ENCODE results near the gene TTF2.
"Not testable (repeated sequence)": the region's sequence is repeated elsewhere in the genome, so short reads cannot be mapped to it uniquely, and the experiment has no call there.

The TTF2 gene

GRCh38 chr1:117143172-117143571 is 83.0 kb downstream of the TTF2 start:
- Histone ChIP-seq H3K27me3 (ENCODE audit: insufficient read depth, low read length) (no peaks in the 10 kb centered on the region), H3K36me3 (ENCODE audit: insufficient read depth, low read length) (no peaks in the 10 kb centered on the region), H3K4me1 (ENCODE audit: insufficient read depth, low read length) (peaks cover 21% of the 10 kb centered on the region), H3K9me3 (ENCODE audit: low read length) (no peaks in the 10 kb centered on the region), H3K4me3 (ENCODE audit: low read length) (no peak overlapping the region), H2AFZ (ENCODE audit: low read depth, low read length) (no peak overlapping the region)

- H3K4me3 ChIP-seq (ENCODE audit: low read length): no peak overlapping the region
- H3K27me3 ChIP-seq (ENCODE audit: insufficient read depth, low read length): no peaks in the 10 kb centered on the region
- peaks cover 22% of the 10 kb centered on the region for H3K4me1 ChIP-seq (ENCODE audit: insufficient read depth, low read length)
- no peaks in the 10 kb centered on the region for H3K36me3 ChIP-seq (ENCODE audit: insufficient read depth, low read length)
- H2AFZ ChIP-seq (ENCODE audit: low read depth, low read length): no peak overlapping the region
- no peaks in the 10 kb centered on the region for H3K9me3 ChIP-seq (ENCODE audit: low read length)
These were observed 83.7 kb downstream of the TTF2 start for GRCh38 chr1:117143871-117144270.

GRCh38 chr1:117146072-117146471 is 85.9 kb downstream of the TTF2 start:
- Histone ChIP-seq H3K27me3 (ENCODE audit: insufficient read depth, low read length) (no peaks in the 10 kb centered on the region), H3K36me3 (ENCODE audit: insufficient read depth, low read length) (no peaks in the 10 kb centered on the region), H3K4me3 (ENCODE audit: low read length) (no peak overlapping the region), H3K9me3 (ENCODE audit: low read length) (no peaks in the 10 kb centered on the region), H2AFZ (ENCODE audit: low read depth, low read length) (no peak overlapping the region), H3K4me1 (ENCODE audit: insufficient read depth, low read length) (peaks cover 22% of the 10 kb centered on the region)

GRCh38 chr1:117146575-117147340 is 86.6 kb downstream of the TTF2 start:
- H3K4me1 ChIP-seq (ENCODE audit: insufficient read depth, low read length): peaks cover 22% of the 10 kb centered on the region
- no peak overlapping the region for H2AFZ ChIP-seq (ENCODE audit: low read depth, low read length)
- H3K9me3 ChIP-seq (ENCODE audit: low read length): no peaks in the 10 kb centered on the region
- H3K27me3 ChIP-seq (ENCODE audit: insufficient read depth, low read length): no peaks in the 10 kb centered on the region
- H3K36me3 ChIP-seq (ENCODE audit: insufficient read depth, low read length): no peaks in the 10 kb centered on the region
- no peak overlapping the region for H3K4me3 ChIP-seq (ENCODE audit: low read length)

GRCh38 chr1:117147341-117147831 is 87.3 kb downstream of the TTF2 start:
- Histone ChIP-seq H3K27me3 (ENCODE audit: insufficient read depth, low read length) (no peaks in the 10 kb centered on the region), H2AFZ (ENCODE audit: low read depth, low read length) (no peak overlapping the region), H3K9me3 (ENCODE audit: low read length) (no peaks in the 10 kb centered on the region), H3K4me3 (ENCODE audit: low read length) (no peak overlapping the region), H3K36me3 (ENCODE audit: insufficient read depth, low read length) (no peaks in the 10 kb centered on the region), H3K4me1 (ENCODE audit: insufficient read depth, low read length) (peaks cover 22% of the 10 kb centered on the region)

GRCh38 chr1:117147856-117148588 is 87.9 kb downstream of the TTF2 start:
- H3K27me3 ChIP-seq (ENCODE audit: insufficient read depth, low read length): no peaks in the 10 kb centered on the region
- no peak overlapping the region for H2AFZ ChIP-seq (ENCODE audit: low read depth, low read length)
- no peaks in the 10 kb centered on the region for H3K36me3 ChIP-seq (ENCODE audit: insufficient read depth, low read length)
- no peaks in the 10 kb centered on the region for H3K9me3 ChIP-seq (ENCODE audit: low read length)
- H3K4me1 ChIP-seq (ENCODE audit: insufficient read depth, low read length): peaks cover 22% of the 10 kb centered on the region
- no peak overlapping the region for H3K4me3 ChIP-seq (ENCODE audit: low read length)

GRCh38 chr1:117150316-117150715 is 90.2 kb downstream of the TTF2 start:
- H3K4me3 ChIP-seq (ENCODE audit: low read length): no peak overlapping the region
- no peaks in the 10 kb centered on the region for H3K27me3 ChIP-seq (ENCODE audit: insufficient read depth, low read length)
- no peaks in the 10 kb centered on the region for H3K36me3 ChIP-seq (ENCODE audit: insufficient read depth, low read length)
- no peaks in the 10 kb centered on the region for H3K9me3 ChIP-seq (ENCODE audit: low read length)
- peaks cover 22% of the 10 kb centered on the region for H3K4me1 ChIP-seq (ENCODE audit: insufficient read depth, low read length)
- no peak overlapping the region for H2AFZ ChIP-seq (ENCODE audit: low read depth, low read length)

- not testable (repeated sequence) for H2AFZ ChIP-seq (ENCODE audit: low read depth, low read length); H3K36me3 ChIP-seq (ENCODE audit: insufficient read depth, low read length); H3K9me3 ChIP-seq (ENCODE audit: low read length); H3K27me3 ChIP-seq (ENCODE audit: insufficient read depth, low read length); H3K4me3 ChIP-seq (ENCODE audit: low read length)
- H3K4me1 ChIP-seq (ENCODE audit: insufficient read depth, low read length): peaks cover 19% of the 10 kb centered on the region
These were observed 91.2 kb downstream of the TTF2 start for GRCh38 chr1:117151305-117151704.
